D341Med (cell line): ENCODE data around the gene BRSK2.
A peak's percentile ranks its signal among the peaks of the same experiment; 100 is the strongest.
"Not testable (repeated sequence)": the region's sequence is repeated elsewhere in the genome, so short reads cannot be mapped to it uniquely, and the experiment has no call there.

ENCODE experiments used
- DNase-seq: peaks from one replicate; pipeline ENCODE4 v3.0.0; 2012; ENCODE audit warnings: low spot score

The BRSK2 gene

DNA sequence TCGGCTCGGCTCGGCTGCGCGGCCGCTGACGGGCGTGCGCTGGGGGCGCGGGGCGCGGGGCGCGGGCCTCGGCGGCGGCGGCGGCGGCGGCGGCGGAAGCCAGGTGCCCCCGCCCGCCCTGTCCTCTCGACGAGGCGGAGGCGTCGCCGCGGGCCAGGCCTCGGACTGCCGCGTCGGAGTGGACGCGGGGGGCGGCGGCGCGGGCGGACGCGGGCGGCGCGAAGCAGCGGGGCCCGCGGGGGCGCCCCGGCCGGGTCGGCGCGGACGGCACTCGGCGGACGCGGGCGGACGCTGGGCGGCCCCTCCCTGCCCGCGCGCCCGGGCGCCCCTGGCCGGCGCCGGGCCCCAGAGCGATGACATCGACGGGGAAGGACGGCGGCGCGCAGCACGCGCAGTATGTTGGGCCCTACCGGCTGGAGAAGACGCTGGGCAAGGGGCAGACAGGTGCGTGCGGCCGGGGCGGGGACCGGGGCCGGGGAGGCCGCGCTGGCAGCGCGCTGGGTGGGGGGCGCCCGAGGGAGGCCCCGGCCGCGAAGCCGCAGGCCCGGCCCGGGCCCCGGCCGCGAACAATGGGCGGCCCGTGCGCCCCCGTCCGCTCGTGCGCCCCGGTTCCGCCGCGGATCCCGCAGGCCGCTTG is at the start of gene BRSK2:
Gene BRSK2, plus strand, starts transcription at position 3 of the 637 bp plus-strand sequence. Its CDS starts 351 bp downstream, at position 354.
- peak; percentile 61 for DNase-seq

DNA sequence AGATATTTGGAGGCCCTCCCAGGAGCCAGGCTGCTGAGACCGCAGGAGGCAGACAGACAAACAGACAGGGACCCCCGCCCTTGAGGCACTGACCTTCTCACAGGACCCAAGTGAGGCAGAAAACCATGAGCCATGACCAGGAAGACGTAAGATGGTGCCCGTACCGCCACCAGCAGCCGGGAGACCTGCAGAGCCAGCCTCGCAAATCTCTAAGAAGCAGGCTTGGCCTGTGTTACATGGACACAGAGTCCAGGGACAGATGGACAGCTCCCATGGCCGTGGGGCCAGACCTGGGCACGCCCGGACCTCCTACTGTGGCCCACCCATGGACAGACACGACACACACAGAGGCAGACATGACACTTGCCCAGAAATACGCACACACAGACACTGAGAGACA is 49.6 kb upstream of the BRSK2 start:
- DNase-seq, result no peak

DNA sequence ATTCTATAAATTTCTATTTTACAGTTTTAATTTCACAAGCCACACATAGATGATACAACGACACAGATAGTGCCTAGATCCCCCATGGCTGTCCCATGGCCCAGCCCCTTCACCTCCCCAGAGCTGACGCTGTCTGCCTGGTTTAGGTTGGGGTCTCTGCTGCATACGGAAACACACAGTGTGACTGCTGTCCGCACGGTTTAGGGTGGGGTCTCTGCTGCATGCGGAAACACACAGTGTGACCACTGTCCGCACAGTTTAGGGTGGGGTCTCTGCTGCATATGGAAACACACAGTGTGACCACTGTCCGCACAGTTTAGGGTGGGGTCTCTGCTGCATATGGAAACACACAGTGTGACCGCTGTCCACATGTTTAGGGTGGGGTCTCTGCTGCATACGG is 48.5 kb upstream of the BRSK2 start:
- DNase-seq, result not testable (repeated sequence)

DNA sequence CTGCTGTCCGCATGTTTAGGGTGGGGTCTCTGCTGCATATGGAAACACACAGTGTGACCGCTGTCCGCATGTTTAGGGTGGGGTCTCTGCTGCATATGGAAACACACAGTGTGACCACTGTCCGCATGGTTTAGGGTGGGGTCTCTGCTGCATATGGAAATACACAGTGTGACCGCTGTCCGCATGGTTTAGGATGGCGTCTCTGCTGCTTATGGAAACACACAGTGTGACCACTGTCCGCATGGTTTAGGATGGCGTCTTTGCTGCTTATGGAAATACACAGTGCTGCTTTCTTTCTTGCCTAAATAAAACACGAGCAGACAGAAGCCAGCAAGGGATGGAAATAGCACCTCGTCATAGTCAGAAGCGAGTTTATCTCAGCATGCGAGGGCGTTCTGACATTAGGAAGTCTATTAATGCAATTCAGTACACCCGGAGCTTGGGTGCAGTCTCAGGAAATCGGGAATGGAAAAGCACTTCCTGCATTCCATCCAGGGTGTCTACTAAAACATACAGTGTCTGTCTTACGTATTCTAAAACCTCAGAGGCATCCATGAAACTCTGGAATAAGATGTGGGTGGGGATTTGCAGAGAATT is 47.7 kb upstream of the BRSK2 start:
- DNase-seq, result no peak

DNA sequence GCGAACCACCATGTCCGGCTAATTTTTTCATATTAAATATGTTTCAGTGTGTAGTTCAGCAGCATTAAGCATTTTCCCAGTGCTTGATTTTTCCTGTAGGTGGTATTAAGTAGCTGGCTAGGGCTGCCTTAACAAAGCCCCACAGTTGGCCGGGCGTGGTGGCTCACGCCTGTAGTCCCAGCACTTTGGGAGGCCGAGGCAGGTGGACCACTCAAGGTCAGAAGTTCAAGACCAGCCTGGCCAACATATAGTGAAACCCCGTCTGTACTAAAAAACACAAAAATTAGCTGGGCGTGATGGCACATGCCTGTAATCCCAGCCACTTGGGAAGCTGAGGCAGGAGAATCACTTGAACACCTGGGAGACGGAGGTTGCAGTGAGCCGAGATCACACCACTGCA is 46.8 kb upstream of the BRSK2 start:
- DNase-seq, result no peak

DNA sequence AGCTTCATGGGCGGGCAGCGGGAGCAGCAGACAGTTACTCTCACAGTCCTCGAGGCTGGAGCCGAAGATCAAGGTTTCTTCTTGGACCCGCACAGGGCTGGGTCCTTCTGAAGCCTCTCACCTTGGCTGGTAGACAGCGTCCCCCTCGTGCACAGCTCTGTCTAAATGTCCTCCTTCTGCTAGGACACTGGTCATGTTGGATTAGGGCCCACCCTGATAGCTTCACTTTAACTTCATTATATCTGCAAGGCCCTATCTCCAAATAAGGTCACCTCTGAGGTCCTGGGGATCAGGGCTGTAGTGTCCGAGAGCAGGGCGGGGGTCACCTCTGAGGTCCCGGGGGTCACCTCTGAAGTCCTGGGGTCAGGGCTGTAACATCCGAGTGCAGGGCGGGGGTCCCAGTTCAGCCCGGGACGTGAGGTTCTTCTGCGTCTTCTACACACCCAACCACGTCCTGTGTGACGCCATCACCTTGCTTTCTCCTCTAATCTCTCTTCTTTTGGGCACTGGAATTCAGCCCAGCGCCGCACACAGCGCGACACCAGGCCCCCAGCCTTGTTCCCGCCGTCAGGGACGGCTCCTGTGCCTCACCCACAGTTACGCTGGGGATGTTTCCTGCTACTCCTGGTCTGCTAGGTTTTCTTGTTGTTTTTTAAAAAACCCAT is 46.2 kb upstream of the BRSK2 start:
- DNase-seq, result no peak

DNA sequence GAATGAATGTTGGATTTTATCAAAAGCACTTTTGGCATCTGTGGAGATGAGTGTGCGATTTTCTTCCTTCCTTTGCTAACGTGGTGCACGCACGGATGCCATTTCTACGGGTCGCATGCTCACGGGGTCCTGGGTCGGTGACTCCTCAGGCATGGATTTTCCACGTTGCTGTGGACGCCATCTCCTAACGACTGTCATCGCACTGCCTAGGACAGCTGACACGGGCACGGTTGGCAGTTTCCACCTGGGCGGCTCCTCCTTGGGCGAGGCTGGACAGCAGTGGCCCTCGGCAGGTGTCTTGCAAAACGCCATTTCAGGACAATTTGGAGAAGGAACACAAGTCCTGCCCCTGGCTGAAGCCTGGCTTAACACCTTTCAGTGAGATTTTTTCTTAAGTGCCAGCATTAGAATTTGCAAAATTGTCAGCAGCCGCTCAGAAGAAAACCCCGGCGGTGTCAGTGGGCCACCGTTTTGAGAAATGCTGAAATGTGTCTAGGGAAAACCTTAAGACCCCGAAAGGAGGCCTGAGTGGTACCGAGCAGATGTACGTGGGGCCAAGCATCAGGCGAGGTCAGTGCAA is 45.6 kb upstream of the BRSK2 start:
- no peak for DNase-seq

DNA sequence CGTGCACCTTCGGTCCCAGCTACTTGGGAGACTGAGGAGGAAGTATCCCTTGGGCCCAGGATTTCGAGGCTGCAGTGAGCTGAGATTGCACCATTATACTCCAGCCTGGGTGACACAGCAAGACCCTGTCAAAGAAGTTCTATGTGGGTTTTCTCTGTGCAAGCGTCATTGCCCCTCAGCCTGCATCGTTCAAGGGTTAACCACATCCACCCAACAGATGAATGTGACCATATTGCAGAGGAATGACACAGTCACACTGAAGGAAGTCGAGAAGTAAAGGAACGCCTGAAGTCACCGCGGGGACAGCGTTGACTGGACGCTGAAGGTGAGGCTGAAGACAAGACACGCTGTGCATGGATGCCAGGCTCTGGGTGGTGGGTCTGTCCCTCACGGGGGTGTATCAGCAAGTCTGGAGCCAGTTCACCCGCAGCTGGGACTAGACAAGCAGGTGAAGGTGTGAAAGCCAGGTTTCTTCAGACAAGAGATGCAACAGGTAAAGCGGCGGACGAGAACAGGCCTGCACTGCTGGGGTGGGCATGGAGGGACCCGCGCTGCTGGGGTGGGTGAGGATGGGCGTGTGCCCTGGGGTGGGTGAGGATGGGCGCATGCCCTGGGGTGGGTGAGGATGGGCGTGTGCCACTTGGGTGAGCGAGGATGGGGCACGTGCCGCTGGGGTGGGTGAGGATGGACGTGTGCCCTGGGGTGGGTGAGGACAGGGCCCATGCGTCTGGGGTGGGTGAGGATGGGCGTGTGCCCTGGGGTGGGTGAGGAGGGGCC is 43.8 kb upstream of the BRSK2 start:
- DNase-seq, result peak; percentile 2

DNA sequence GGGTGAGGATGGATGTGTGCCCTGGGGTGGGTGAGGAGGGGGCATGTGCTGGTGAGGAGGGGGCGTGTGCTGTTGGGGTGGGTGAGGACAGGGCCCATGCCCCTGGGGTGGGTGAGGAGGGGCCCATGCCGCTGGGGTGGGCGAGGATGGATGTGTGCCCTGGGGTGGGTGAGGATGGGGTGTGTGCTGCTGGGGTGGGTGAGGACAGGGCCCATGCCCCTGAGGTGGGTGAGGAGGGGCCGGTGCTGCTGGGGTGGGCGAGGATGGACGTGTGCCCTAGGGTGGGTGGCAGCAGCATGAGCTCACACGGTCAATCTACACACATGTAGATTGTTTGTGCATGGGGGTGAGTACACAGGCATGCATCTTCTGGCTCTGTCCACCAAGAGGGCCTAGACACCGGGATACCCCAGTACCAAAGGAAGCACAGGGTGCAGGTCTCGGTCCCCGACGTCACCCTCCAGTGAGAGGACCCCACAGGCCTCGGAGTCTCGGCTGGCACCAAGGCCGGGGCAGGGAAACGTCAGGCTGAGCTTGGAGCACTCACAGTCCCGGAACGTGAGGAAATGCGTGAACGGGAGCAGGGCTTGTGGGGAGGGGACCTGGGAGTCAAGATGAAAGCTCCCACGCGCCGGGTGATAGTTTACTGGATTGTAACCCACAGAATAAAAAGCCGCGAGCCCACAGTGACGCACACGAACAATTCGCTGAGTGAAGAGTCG is 42.9 kb upstream of the BRSK2 start:
- DNase-seq, result peak; percentile 12

DNA sequence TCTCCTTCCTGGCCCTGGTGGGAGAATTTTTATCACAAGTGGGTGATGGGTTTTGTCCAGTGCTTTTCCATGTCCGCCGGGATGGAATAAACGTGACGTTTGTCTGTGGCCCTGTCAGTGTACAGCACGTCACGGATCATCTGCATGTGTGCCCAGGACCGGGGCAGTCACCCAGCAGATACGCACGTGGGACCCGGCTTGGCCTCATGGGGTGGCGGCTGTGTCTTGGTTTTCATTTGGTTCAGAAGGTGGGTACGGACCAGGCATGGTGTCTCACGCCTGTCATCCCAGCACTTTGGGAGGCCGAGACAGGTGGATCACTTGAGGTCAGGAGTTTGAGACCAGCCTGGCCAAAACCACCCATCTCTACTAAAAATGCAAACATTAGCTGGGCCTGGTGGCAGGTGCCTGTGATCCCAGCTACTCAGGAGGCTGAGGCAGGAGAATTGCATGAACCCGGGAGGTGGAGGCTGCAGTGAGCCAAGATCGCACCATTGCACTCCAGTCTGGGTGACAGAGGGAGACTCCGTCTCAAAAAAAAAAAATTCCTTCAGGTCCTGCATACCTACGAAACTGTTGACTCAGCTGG is 42.2 kb upstream of the BRSK2 start:
- peak; percentile 5 for DNase-seq

DNA sequence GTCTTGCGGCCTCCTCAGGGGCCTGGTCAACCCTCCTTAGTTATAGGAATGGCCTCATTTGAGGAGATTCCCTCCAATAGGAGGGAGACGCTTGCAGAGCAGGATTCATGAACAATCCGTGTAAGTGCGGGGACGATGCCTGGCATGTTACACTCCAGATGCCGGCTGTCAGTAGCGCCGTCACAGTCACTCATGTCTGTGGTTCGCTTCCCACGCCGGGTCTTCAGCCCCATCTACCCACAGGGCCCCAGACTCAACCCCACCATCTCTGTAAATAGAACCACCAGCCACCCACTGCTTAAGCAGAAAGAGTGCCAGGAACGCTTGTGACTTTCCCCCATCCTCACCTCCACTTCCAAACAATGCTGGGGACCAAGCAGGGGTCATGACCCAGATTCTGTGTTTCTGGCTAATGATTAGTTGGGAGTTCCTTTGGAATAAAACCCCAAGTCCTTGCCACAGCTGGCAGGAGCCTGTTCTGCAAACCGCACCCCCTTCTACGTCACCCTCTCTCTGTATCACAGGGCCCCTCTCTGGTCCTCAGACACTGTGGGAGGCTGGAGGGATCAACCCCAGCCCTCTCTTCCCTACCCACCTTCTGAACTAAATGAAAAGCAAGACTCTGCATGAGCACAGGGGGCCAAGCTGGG is 41.5 kb upstream of the BRSK2 start:
- DNase-seq, result peak; percentile 9

DNA sequence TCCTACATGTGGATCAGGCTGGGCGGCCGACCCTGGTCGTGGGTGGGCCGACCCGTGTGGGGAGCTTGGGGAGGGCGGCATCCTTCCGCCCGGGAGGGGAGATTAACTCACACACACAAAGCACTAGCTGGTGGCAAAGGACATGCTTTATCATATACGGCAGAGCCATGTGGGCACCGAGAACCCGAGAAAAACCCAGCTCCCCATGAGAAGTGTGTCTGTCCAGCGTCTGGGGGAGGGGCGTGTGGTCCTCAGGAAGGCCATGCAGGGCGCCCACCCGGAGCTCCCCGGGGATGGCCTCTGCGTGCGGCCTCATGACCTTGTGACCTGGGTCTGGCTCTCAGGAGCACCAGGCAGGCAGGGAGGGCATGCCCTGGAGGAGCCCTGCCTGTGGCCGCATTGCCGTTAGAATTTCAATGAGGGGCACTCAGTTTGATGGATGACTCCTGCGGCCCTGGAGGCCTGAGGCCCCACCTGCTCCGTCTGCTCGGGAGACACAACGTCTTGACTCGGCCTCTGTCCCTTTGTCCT is 40.9 kb upstream of the BRSK2 start:
- DNase-seq, result peak; percentile 19

DNA sequence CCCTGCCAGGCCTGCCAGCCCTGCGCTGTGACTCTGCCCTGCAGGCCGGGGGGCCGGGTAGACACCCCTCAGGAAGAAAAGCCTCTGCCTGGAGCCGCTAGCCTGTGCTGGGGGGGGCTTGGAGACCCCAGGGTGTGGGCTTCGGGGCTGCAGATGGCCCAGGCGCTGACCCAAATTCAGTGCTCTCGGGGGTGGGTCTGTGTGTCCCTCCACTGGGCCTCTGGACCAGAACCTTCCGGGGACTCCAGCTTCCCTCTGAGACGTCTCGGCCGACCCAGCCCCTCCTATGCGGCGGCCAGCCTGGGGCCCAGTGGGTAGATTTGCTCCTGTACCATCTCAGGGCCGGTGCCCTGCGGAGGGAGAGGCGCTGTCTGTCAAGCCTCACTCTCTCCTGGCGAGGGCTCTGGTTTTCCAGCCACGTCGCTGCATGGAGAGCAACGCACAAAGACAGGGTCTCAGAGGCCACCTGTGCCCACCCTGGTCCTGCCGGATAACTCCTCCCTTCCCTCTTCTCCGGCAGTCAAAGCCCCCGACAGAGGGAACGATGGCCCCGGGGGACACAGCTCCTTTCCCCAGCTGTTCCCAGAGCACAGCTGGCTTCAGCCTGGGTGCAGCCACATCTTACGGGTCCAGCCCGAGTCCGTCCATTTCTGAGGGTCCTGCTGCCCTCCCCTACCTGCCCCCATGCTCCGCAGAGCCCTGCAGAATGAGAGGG is 40.2 kb upstream of the BRSK2 start:
- peak; percentile 30 for DNase-seq

DNA sequence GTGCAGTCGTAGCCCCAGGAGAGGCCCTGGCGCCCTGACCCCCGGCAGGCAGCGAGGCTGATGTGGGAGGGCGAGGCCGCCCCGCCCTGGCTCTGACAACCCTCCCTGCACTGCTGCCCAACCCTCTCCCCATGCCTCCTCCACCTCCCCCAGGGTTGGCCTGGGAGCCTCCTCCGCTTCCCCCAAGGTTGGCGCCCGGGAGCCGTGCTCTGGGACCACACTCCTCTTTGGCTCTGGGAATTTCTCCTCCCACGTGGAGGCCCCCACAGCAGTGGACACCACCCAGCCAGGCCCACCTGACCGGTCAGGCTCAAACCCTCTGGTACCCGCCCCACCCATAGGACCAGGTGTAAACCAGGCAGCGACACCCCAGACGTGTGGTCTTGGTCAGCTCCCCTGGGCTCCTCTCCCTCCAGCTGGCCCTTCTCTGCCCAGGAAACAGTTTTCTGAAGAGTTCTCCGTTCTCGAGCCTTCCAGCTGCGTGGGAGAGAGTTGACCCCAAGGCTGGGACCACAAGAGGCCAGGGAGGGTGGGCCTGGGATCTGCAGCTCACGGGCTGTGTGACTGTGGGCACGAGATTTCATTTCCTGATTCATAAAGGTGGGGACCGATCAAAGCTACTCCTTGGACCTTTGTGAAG is 39.5 kb upstream of the BRSK2 start:
- DNase-seq, result peak; percentile 36

DNA sequence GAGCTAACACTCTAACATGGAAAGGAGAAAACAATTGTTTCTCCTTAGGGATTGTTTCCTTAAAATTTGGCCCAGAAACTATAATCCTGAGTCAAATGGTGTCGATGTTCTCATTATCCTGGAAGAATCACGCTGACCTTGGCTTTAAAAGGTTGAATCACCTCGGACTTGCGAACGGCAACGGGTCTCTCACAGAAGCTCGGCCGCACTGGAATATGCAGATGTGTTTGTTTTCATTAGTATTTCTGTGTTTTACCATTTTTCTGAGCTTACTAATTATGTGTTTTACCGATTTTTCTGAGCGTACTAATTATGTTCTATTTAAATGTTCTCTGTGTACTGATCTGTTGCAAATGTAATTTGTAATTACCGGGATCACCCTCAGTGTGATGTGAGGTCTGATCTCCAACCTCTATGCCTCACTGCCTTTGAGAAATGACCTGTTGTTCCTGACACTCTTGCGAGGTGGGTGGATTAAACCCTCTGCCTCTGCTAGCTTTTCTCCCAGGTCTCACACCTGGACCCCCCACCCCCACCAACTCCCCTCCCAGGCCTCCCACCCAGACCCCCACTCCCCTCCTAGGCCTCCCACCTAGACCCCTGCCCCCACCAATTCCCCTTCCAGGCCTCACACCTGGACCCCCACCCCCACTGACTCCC is 38.3 kb upstream of the BRSK2 start:
- DNase-seq, result peak; percentile 10

DNA sequence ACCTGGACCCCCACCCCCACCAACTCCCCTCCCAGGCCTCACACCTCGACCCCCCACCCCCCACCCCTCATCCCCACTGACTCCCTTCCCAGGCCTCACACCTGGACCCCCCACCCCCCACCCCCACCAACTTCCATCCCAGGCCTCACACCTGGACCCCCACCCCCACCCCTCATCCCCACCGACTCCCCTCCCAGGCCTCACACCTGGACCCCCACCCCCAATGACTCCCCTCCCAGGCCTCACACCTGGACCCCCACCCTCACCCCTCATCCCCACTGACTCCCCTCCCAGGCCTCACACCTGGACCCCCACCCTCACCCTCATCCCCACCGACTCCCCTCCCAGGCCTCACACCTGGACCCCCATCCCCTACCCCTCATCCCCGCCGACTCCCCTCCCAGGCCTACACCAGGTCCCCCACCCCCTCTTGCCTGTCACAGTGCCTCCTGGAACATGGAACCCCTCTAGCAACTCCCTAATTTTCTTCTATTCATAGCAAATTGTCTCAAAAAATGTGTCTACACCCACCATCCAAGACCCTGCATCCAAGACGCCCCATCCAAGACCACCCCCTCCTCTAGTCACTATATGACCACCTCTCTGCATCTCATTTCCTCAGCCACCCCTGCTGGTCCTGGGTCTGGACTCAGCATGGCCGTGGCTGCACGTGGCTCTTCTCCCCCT is 36.9 kb upstream of the BRSK2 start:
- peak; percentile 6 for DNase-seq

DNA sequence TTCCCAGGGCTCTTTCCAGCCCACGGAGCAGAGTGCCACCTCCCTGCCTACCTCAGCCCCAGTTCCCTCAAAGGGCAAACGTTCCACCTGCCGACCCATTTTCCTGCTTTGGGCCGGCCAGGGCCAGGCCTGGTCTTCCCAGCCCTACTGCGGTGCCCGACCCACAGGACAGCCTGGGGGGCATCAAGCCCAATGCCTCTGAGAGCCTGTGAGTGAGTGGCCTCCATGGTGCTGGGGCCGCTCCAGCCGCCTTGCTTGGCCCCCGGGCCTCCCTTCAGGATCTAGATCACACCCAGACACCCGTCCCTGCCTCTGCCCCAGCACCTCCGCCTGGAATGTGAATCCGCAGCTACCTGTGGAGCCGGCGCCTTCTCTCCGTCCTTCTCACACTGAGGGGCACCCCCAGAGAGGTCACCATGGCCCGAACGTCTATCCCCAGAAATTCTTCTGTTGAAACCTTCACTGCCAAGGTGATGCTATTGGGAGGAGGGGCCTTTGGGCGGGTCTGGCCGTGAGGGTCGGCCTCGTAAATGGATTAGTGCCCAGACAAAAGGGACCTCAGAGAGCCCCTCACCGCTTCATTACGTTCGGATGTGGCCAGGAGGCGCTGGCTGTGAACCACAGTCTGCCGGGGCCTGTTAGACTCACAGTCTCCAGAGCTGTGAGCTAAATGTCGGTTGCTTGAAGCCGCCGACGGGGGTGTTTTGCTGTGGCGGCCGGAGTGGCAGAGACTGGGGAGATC is 36.2 kb upstream of the BRSK2 start:
- DNase-seq, result peak; percentile 25
